ENCODE measurements around the gene PHB1.

- TF ChIP-seq ZNF555 (tag by site-specific recombination; conservative IDR thresholded peaks at IDR 0.05) (no peak), ZNF639 (tag by site-specific recombination; IDR thresholded peaks at IDR 0.05) (no peak), ZNF629 (tag by site-specific recombination; IDR thresholded peaks at IDR 0.05) (no peak)
Measured at GRCh38 chr17:49464049-49464448, 49.4 kb upstream of the PHB1 start.
